IMR-90 (cell line): ENCODE data around the gene HOXA7.

Experiments used
- RAD21 ChIP-seq: IDR thresholded peaks from 2 replicates; pipeline ENCODE4 v1.6.1; 2012; ENCODE audit warnings: low read length, improper control_type of control experiment
- TF ChIP-seq, protein P1 (sequence below): fragments of 150-350 bp; IDR thresholded peaks from 2 replicates; pipeline ENCODE4 v1.6.1; 2017; ENCODE audit warnings: mild to moderate bottlenecking, antibody characterized with exemption, low read length, low read depth
- TF ChIP-seq, protein P2 (sequence below): conservative IDR thresholded peaks from 2 replicates; pipeline ENCODE4 v1.5.1; 2012; ENCODE audit warnings: mild to moderate bottlenecking, low read depth, low read length, improper control_type of control experiment

DNA sequence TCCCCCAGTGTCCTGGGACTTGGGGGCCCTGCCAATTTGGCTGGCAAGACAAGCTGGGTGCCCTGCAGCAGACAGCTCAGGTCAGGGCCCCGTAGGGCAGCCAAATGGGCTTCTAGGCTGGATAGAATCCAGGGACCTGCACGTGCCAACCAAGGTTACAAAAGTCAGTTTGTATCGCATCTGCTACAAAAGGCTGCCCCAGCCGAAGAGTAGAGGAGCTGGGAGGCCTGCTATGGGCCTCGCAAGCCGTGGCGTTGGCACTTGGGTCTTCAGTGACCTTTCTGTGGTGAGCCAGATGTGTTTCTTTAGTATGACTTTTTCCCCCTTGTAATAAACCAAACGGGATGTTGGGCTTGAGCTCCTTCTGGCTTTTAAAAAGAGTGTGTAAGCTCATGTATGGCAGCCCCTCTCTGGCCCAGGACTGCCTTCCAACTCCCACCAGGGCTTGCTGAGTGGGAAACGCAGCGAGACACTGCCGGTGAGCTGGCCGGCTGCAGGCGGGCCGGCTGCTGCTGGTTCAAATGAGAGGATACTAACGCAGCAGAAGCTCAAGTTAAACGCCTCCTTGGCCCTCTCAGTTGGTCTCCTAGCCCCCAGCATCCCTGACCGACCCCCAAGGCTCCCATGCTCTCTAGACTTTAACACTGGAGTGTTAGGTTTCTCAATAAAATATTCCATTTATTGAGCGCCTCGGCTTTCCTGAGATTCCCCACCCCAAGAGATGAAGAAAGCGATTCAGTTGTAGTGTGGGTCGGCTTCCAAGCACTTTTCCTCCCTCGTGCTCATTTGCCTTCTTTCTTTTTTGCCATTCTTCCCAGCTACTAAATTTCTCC is 20.7 kb upstream of the HOXA7 start:
- TF ChIP-seq, protein P1, sequence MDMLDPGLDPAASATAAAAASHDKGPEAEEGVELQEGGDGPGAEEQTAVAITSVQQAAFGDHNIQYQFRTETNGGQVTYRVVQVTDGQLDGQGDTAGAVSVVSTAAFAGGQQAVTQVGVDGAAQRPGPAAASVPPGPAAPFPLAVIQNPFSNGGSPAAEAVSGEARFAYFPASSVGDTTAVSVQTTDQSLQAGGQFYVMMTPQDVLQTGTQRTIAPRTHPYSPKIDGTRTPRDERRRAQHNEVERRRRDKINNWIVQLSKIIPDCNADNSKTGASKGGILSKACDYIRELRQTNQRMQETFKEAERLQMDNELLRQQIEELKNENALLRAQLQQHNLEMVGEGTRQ, result no peak
- TF ChIP-seq, protein P2, sequence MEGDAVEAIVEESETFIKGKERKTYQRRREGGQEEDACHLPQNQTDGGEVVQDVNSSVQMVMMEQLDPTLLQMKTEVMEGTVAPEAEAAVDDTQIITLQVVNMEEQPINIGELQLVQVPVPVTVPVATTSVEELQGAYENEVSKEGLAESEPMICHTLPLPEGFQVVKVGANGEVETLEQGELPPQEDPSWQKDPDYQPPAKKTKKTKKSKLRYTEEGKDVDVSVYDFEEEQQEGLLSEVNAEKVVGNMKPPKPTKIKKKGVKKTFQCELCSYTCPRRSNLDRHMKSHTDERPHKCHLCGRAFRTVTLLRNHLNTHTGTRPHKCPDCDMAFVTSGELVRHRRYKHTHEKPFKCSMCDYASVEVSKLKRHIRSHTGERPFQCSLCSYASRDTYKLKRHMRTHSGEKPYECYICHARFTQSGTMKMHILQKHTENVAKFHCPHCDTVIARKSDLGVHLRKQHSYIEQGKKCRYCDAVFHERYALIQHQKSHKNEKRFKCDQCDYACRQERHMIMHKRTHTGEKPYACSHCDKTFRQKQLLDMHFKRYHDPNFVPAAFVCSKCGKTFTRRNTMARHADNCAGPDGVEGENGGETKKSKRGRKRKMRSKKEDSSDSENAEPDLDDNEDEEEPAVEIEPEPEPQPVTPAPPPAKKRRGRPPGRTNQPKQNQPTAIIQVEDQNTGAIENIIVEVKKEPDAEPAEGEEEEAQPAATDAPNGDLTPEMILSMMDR, result no peak
- TF ChIP-seq RAD21, result no peak
